Neural progenitor cell (in vitro differentiated cells): ENCODE measurements around the gene SLC16A12.

Source experiments
- CTCF ChIP-seq: fragments of 200-600 bp; sonication (generic); IDR thresholded peaks from 2 replicates; pipeline ENCODE4 v1.5.1; 2017; ENCODE audit warnings: antibody characterized with exemption, mild to moderate bottlenecking
- EZH2 ChIP-seq: fragments of 200-600 bp; sonication (generic); IDR thresholded peaks from 2 replicates; pipeline ENCODE4 v1.6.1; 2017; ENCODE audit warnings: antibody characterized with exemption, mild to moderate bottlenecking, moderate library complexity
- EZH2phosphoT487 ChIP-seq: fragments of 200-600 bp; sonication (generic); IDR thresholded peaks from 2 replicates; pipeline ENCODE4 v1.6.1; 2017; ENCODE audit warnings: antibody characterized with exemption

- no peak for TF ChIP-seq CTCF
- TF ChIP-seq EZH2phosphoT487, result peak; percentile 13
- peak; percentile 74 for TF ChIP-seq EZH2
Measured at GRCh38 chr10:89414879-89415821, 120.2 kb downstream of the SLC16A12 start.
